Common myeloid progenitor, CD34-positive (primary cell): ENCODE data around the gene NMRAL1.
A peak's percentile ranks its signal among the peaks of the same experiment; 100 is the strongest.

Source experiments
- CTCF ChIA-PET: fragments of 350-600 bp; sonication (Branson Sonifier 250); formaldehyde crosslinking; loops from one replicate; lab custom pipeline; 2021; ENCODE audit warnings: antibody characterized with exemption; lab: Charles Lee
- POLR2A ChIA-PET: fragments of 350-600 bp; sonication (Branson Sonifier 250); formaldehyde crosslinking; loops from one replicate; lab custom pipeline; 2021; ENCODE audit warnings: antibody characterized with exemption; lab: Charles Lee
- DNase-seq, 3 donors: peaks; one replicate each; pipeline versions ENCODE4 v3.0.0 to v3.0.0-alpha.2; 2013
- H3K27ac ChIP-seq, 2 experiments: 1 replicate in 1 of 2; 2 replicates in 1 of 2; pipeline ENCODE4 v1.7.0; 2013; ENCODE audit warnings: inconsistent platforms in 2 of 2, low read length in 2 of 2, mild to moderate bottlenecking in 2 of 2, low read depth in 1 of 2, moderate library complexity in 1 of 2; ENCODE audit not compliant: severe bottlenecking in 2 of 2, insufficient read depth in 1 of 2, poor library complexity in 1 of 2
- H3K27me3 ChIP-seq, 5 experiments: replicated peaks in 2 of 5; 1 replicate in 3 of 5; 2 replicates in 2 of 5; pipeline versions ENCODE4 v1.6.1 to v1.7.0; 2013; ENCODE audit warnings: low read length in 4 of 5, mild to moderate bottlenecking in 2 of 5, moderate library complexity in 2 of 5, inconsistent platforms in 1 of 5; ENCODE audit not compliant: insufficient read depth in 5 of 5, control insufficient read depth in 4 of 5
- H3K36me3 ChIP-seq, 4 experiments: 1 replicate in 2 of 4; 2 replicates in 2 of 4; pipeline versions ENCODE4 v1.6.1 to v1.7.0; 2013; ENCODE audit warnings: low read length in 3 of 4, control low read depth in 1 of 4, mild to moderate bottlenecking in 1 of 4; ENCODE audit not compliant: control insufficient read depth in 4 of 4, insufficient read depth in 4 of 4
- H3K4me1 ChIP-seq, 4 experiments: 1 replicate in 3 of 4; 2 replicates in 1 of 4; pipeline versions ENCODE4 v1.6.1 to v1.7.1; 2013; ENCODE audit warnings: low read length in 3 of 4, mild to moderate bottlenecking in 3 of 4, control low read depth in 1 of 4, inconsistent platforms in 1 of 4, moderate library complexity in 1 of 4; ENCODE audit not compliant: control insufficient read depth in 4 of 4, insufficient read depth in 4 of 4; ENCODE audit errors: control extremely low read depth in 1 of 4
- H3K4me3 ChIP-seq, 7 experiments: 1 replicate in 4 of 7; 2 replicates in 3 of 7; pipeline versions ENCODE4 v1.5.1 to v1.7.0; 2013; ENCODE audit warnings: mild to moderate bottlenecking in 7 of 7, low read length in 6 of 7, moderate library complexity in 6 of 7, inconsistent platforms in 2 of 7, low read depth in 2 of 7, control low read depth in 1 of 7; ENCODE audit not compliant: insufficient read depth in 4 of 7, control insufficient read depth in 1 of 7; ENCODE audit errors: extremely low read depth in 1 of 7
- H3K9me3 ChIP-seq, 5 experiments: 1 replicate in 4 of 5; 2 replicates in 1 of 5; pipeline versions ENCODE4 v1.6.1 to v1.7.1; 2013; ENCODE audit warnings: low read length in 4 of 5, mild to moderate bottlenecking in 2 of 5, inconsistent platforms in 1 of 5, low read depth in 1 of 5, moderate library complexity in 1 of 5; ENCODE audit not compliant: control insufficient read depth in 4 of 5, insufficient read depth in 2 of 5; ENCODE audit errors: control extremely low read depth in 1 of 5
- WGBS: methylation state at CpG from one replicate; pipeline ENCODE4 v1.1.5; 2013; ENCODE audit not compliant: insufficient coverage; 5-methylcytosine and 5-hydroxymethylcytosine counted together

Gene NMRAL1

DNA sequence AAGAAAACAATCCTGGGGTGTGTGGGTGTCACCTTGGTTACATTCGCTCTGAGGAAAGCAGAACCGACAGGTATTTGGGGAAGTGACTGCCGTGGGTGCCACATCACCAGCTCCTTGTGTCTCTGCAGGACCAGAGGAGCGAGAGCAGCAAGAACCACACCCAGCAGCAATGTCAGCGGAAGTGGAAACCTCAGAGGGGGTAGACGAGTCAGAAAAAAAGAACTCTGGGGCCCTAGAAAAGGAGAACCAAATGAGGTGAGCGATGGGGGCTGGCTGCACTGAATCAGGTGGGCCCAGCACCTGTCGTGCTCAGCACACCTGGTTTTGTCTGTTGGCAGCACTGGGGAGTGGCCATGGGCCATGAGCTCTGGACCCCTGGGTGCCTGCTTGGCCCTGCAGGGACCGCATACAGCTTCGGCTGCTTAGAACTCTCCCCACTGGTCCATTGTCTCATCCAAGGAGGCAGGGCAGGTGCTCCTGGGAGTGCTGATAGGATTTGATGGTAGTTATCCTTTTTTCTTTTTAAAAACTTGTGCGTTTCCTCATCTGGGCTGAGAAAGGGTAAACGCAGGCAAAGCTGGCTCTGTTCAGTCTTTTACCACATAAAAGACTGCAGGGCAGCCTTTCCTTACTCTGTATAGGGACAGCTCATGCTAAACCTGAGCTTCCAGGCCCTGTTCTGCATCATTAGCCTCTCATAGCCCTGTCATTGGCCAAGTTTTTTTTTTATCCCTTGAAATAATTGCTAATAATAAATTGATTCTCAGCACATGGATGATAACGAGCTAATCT, 31.1 kb upstream of the NMRAL1 start:
- H3K4me1 ChIP-seq, result peaks cover 16 to 25% (median 22%) of the 10 kb centered on the region in 4 experiments

DNA sequence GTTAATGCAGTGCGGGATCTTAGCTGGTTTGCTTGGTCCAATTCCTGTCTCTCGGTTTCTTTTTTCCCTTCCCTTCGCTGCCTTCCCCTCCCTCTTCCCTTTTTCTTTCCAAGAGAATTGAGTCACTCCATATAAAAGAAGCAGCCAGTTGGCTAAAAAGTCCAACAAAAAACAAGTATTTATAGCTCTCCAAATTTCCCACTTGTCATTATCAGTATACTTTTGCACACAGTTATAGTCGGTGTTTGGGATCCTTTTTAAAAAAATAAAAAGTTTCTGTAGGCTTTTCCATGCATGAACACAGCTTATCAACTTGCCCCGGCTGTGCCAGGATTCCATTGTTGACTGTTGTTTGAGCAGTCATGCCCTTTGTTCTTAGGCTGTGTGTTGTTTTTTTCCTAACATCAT, 26.6 kb upstream of the NMRAL1 start:
- H3K4me1 ChIP-seq, result peaks cover 11 to 18% (median 16%) of the 10 kb centered on the region in 4 experiments
- ChIA-PET CTCF (interaction anchor here (0.7 to 5.1 kb wide), 9 partner anchors 9 to 78 kb away, joined by 3 to 29 read pairs (median 4); partner anchors contain the start of gene C16orf96), POLR2A (no interaction called here)
- H3K27me3 ChIP-seq, result no peaks in the 10 kb centered on the region
- no peak overlapping the region for H3K27ac ChIP-seq
- H3K4me3 ChIP-seq, result no peak overlapping the region
- no peaks in the 10 kb centered on the region for H3K9me3 ChIP-seq
- peaks cover 0 to 18% (median 7%) of the 10 kb centered on the region in 4 experiments for H3K36me3 ChIP-seq
- 96% methylated on average over 4 of the region's 5 CpGs for WGBS
- DNase-seq, result no peak

More for the DNA sequence above, 31.1 kb upstream of the NMRAL1 start:
- DNase-seq, result peak; percentile 84 to 98 (median 97)
- Histone ChIP-seq H3K36me3 (peaks cover 2 to 43% (median 24%) of the 10 kb centered on the region in 4 experiments), H3K27me3 (no peaks in the 10 kb centered on the region), H3K9me3 (no peaks in the 10 kb centered on the region), H3K27ac (peak overlapping the region; percentile 56 to 76), H3K4me3 (peak overlapping the region in 4 of 7 experiments; percentile 21 to 55 (median 39))
- CTCF ChIA-PET, result interaction anchor here (0.6 to 15.2 kb wide), 30 partner anchors 9 to 451 kb away, joined by 3 to 375 read pairs (median 4); partner anchors contain the start of genes C16orf96, HMOX2 and UBALD1
- 13% methylated on average over 12 of the region's 13 CpGs for WGBS
- POLR2A ChIA-PET, result no interaction called here

DNA sequence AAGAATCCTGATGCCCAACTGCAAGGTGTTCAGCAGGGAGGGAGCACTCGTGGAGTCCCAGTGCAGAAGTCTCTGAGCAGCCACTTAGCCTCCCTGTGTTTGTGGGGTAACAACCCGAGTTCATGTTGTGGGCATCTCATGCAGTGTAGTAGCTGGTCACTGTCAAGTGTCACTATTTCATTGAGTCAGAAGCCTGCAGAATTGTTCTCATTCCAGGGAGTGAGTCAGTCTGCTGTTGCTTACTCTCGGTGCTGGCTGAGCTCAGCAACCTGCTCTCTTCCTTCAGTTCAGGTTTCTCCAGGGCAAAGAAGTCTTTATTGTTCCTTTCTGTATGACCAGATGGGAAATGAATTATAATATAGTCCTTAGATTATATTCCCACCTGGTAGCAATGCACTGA, 25.8 kb upstream of the NMRAL1 start:
- peaks cover 0 to 18% (median 7%) of the 10 kb centered on the region in 4 experiments for H3K36me3 ChIP-seq
- no peaks in the 10 kb centered on the region for H3K9me3 ChIP-seq
- no peaks in the 10 kb centered on the region for H3K27me3 ChIP-seq
- POLR2A ChIA-PET, result no interaction called here
- H3K27ac ChIP-seq, result no peak overlapping the region
- WGBS, result 100% methylated on average over 1 of the region's 3 CpGs
- H3K4me1 ChIP-seq, result peaks cover 4 to 10% (median 8%) of the 10 kb centered on the region in 4 experiments
- DNase-seq, result no peak
- CTCF ChIA-PET, result interaction anchor here (0.7 to 5.1 kb wide), 7 partner anchors 9 to 77 kb away, joined by 3 to 29 read pairs (median 4); no protein-coding TSS in a partner anchor
- no peak overlapping the region for H3K4me3 ChIP-seq

DNA sequence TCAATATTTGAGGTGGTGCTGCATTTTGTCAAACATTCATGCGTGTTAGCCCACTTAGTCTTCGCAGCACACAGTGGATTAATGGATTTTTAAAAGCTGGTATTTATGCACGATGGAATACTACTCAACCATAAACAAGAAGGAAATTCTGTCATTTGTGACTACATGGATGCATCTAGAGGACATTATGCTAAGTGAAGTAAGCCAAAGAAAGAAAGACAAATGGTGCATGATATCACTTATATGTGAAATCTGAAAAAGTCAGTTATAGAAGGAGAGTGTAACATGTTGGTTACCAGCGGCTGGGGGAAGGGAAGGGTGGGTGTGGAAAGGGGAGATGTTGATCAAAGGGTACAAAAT, 24.8 kb upstream of the NMRAL1 start:
- 100% methylated on average over 1 of the region's 4 CpGs for WGBS
- H3K9me3 ChIP-seq, result no peaks in the 10 kb centered on the region
- no peak overlapping the region for H3K27ac ChIP-seq
- H3K4me1 ChIP-seq, result peaks cover 0 to 4% (median 2%) of the 10 kb centered on the region in 4 experiments
- H3K36me3 ChIP-seq, result peaks cover 0 to 18% (median 7%) of the 10 kb centered on the region in 4 experiments
- POLR2A ChIA-PET, result no interaction called here
- H3K4me3 ChIP-seq, result no peak overlapping the region
- no peak for DNase-seq
- H3K27me3 ChIP-seq, result no peaks in the 10 kb centered on the region
- CTCF ChIA-PET, result interaction anchor here (5.1 kb wide), 1 partner anchor 11 kb away, joined by 29 read pairs; no protein-coding TSS in a partner anchor

DNA sequence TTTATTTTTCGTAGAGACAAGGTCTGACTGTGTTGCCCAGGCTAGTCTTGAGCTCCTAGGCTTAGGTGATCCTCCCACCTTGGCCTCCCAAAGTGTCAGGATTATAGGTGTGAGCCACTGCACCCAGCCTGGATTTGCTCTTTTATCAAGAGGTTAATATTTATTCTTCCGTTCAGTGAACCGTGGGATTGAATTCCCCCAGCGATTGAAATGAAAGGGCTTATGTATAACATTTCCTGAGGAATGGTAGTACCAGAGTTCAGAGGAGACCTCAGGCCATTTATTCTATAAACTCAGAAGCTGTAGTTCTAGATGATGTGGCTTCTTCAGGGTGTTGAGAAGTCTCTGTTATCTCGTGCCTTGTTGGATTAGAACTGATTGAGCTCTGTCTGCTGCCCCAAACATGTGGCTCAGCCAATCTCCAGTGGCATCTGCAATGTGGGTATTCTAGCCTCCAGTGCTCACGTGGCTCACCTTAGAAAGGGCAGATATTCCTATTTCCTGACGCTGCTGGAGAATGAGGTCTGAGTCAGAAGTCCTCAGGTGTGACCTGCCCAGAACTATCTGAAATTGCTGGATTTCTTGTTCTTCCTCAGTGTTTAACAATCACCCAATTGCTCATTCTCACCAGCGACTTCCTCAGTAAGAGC, 24.2 kb upstream of the NMRAL1 start:
- Histone ChIP-seq H3K27me3 (no peaks in the 10 kb centered on the region), H3K36me3 (peaks cover 0 to 18% (median 7%) of the 10 kb centered on the region in 4 experiments), H3K4me3 (no peak overlapping the region), H3K4me1 (no peaks in the 10 kb centered on the region), H3K27ac (no peak overlapping the region), H3K9me3 (no peaks in the 10 kb centered on the region)
- POLR2A ChIA-PET, result no interaction called here
- WGBS, result 97% methylated on average over 6 of the region's 8 CpGs
- DNase-seq, result no peak
- CTCF ChIA-PET, result interaction anchor here (5.1 kb wide), 1 partner anchor 11 kb away, joined by 29 read pairs; no protein-coding TSS in a partner anchor

GRCh38 chr16:4496305-4496704, 21.9 kb upstream of the NMRAL1 start:
- ChIA-PET POLR2A (no interaction called here), CTCF (interaction anchor here (1.3 to 2.6 kb wide), 2 partner anchors 10 to 11 kb away, joined by 6 to 10 read pairs; no protein-coding TSS in a partner anchor)
- H3K9me3 ChIP-seq, result no peaks in the 10 kb centered on the region
- H3K4me1 ChIP-seq, result no peaks in the 10 kb centered on the region
- no peak overlapping the region for H3K27ac ChIP-seq
- WGBS, result 90% methylated on average over 4 of the region's 4 CpGs
- no peak for DNase-seq
- H3K36me3 ChIP-seq, result peaks cover 0 to 18% (median 7%) of the 10 kb centered on the region in 4 experiments
- H3K27me3 ChIP-seq, result no peaks in the 10 kb centered on the region
- H3K4me3 ChIP-seq, result no peak overlapping the region
